HG03103 (cell line): ENCODE data around the gene EPN2.
"Not testable (repeated sequence)": the region's sequence is repeated elsewhere in the genome, so short reads cannot be mapped to it uniquely, and the experiment has no call there.

ENCODE experiments used
- ATAC-seq: cut with Tn5 transposase; IDR thresholded peaks from one replicate; pipeline ENCODE4 v1.9.1; 2021; ENCODE audit warnings: low read depth; ENCODE audit not compliant: unreplicated experiment

EPN2 gene

GRCh38 chr17:19237139-19237388 is at the start of gene EPN2:
Gene EPN2 (plus strand): TSS chr17:19237366. CDS start chr17:19283120, 45,754 bp downstream.
- not testable (repeated sequence) for ATAC-seq

DNA sequence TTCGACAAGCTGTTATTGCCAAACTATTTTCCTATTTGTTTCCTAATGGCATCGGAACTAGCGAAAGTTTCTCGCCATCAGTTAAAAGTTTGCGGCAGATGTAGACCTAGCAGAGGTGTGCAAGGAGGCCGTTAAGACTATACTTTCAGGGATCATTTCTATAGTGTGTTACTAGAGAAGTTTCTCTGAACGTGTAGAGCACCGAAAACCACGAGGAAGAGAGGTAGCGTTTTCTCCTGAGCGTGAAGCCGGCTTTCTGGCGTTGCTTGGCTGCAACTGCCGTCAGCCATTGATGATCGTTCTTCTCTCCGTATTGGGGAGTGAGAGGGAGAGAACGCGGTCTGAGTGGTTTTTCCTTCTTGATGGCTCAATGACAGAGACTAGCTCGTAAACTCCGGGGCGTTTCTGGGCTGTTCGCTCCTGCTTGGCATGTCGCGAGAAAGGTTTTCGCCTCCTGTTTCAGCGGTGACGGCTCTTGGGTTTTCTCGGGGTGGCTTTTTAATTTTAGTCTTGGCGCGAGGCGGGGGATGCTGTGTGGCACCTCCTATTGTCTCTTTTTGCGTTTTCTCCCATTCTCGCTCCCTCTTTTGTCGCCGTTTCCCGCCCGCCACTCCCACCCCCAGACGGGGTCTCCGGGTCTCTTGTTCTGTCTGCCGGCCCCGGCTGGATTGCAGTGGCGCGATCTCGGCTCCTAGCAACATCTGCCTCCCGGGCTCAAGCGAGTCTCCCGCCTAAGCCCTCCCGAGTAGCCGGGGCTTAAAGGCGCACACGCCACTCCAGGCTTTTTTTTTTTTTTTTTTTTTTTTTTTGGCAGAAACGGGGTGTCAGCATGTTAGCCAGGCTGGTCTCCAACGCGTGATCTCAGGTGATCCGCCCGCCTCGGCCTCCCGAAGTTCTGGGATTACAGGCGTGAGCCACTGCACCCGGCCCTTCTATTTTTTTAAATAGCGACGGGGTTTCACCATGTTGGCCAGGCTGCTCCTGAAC is 49.0 kb upstream of the EPN2 start:
- not testable (repeated sequence) for ATAC-seq

GRCh38 chr17:19188870-19189708 is 48.1 kb upstream of the EPN2 start:
- ATAC-seq = not testable (repeated sequence)

DNA sequence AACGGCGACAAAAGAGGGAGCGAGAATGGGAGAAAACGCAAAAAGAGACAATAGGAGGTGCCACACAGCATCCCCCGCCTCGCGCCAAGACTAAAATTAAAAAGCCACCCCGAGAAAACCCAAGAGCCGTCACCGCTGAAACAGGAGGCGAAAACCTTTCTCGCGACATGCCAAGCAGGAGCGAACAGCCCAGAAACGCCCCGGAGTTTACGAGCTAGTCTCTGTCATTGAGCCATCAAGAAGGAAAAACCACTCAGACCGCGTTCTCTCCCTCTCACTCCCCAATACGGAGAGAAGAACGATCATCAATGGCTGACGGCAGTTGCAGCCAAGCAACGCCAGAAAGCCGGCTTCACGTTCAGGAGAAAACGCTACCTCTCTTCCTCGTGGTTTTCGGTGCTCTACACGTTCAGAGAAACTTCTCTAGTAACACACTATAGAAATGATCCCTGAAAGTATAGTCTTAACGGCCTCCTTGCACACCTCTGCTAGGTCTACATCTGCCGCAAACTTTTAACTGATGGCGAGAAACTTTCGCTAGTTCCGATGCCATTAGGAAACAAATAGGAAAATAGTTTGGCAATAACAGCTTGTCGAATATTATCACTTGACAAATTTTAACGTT is 47.3 kb upstream of the EPN2 start:
- ATAC-seq = not testable (repeated sequence)

- peak; percentile 61 for ATAC-seq
Observed at GRCh38 chr17:19196382-19197204, 40.6 kb upstream of the EPN2 start.

DNA sequence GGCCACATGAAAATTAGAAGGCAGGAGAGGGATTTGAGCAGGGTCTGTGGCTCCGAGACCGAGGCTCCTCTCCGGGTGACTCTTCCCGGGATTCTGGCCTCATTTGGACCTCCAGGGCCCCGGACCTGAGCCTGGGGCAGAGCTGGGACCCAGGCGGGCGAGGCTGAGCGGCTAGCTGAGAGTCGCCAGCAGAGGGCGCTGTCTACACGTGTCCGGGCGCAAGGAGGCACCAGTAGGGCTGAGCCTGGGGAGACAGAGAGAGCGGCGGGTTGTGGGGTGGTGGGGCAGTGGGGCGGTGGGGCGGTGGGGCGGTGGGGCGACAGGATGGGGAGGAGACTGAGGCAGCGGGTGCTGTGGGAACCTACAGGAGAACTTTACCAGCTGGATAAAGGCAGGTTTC is 34.7 kb upstream of the EPN2 start:
- ATAC-seq = not testable (repeated sequence)

DNA sequence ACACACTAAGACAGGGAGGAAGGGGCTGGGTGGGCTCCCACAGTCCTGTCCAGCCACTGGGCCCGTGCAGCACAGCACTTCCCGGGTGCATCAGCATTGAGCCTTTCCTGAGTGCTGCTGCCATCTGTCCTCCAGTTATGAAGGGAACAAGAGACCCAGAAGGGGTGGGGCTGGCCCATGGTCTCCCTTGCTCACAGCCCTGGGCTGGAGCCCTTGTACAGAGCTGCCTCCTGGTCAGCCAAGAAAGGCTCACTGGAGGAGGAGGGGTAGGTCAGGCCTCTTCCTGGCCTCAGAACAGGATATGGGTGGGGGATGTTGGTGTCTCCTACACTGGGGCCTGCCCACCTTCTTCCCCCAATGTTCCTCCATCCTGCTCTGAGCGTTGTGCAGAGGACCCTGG is 33.7 kb upstream of the EPN2 start:
- ATAC-seq = not testable (repeated sequence)

DNA sequence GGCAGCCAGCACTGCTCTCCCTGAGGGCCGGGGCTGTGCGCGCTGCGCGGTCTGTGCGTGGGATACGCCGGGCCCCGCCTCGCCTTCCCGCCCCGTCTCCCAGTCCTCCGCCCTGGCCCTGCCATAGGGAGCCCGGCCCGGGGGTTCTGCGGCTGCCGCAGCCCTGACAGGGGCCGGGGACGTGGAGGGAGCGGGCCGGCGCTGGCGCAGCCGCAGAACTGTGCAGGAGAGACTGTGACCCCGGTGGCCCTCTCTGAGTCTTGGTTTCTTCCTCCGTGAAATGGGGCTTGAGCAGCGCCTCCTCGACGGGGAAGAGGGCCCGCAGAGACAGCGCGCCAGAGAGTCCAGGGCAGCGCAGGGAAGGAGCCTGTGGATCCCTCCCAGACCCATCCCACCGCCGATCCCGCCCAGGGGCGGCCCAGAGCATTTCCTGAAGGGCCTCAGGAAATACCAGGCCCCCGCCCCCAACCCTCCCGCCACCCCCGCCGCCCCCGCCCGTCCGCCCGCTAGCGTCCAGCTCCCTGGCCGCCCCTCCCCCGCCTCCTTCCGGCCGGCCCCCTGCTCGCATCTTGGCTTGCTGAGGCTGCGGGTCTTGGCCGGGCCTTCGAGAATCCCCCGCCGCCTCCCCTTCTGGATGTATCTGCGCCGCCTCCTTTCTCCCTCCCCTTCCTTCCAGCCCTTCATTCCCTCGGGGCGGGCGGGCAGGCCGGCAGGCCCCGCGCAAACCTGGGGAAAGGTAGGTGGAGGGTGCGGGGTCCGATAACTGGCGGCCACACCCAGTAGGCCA is 21.9 kb upstream of the EPN2 start:
- ATAC-seq = not testable (repeated sequence)

- not testable (repeated sequence) for ATAC-seq
Observed at GRCh38 chr17:19216148-19216926, 20.8 kb upstream of the EPN2 start.

GRCh38 chr17:19218914-19219313 is 18.3 kb upstream of the EPN2 start:
- not testable (repeated sequence) for ATAC-seq

DNA sequence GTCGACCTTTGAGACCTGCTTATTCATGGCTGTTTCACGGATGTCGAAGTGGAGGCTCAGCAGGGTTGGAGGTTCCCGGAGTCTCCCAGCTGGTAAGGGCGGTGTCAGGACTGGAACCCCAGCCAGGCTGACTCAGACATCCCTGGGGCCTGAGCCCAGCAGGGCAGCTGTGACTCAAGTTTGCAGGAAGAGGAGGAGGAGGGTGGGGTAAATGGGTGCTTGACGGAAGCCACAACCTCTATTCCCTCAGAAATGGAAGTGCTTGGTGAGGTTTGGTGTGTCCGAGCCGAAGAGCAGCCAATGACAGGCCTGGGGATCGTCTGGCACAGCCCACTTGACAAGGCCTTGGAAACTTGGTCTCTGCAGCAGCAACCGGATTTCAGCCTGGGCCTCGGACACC is 17.8 kb upstream of the EPN2 start:
- not testable (repeated sequence) for ATAC-seq

- not testable (repeated sequence) for ATAC-seq
Observed at GRCh38 chr17:19220195-19220594, 17.0 kb upstream of the EPN2 start.

DNA sequence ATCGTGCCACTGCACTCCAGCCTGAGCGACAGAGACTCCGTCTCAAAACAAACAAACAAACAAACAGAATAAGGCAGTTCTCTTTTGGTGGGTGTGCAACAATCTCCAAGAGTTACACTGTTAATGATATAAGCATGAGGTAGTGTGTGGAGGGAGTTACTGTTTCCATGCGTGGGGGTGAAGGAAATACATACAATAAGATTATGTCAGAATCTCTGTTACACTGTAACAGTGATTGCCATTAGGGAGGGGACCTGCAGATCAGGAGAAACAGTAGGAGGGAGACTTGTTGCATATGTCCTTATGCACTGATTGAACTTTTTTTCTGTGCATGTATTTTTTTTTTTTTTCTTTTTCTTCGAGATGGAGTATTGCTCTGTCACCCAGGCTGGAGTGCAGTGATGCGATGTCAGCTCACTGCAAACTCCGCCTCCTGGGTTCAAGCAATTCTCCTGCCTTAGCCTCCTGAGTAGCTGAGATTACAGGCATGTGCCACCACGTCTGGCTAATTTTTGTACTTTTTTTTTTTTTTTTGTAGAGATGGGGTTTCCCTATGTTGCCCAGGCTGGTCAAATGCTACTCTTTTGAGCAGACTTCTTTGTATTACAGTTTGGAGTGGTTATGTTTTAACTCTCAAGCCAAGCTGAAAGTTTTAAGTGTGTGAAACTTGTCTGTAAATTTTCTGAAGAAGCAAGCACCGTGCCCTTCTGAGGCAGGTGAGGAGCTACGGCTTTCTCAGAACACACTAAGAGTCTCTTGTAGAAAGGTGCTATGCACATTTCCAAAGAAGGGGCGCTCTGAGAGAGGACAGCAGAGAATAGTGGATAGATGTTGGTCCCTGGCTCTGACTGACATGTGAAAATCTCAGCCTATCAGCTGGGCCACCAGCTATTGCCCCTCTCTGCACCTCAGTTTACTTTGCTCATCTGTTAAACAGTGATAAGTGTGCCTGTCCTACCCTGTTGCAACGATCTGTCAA is 10.3 kb upstream of the EPN2 start:
- ATAC-seq = not testable (repeated sequence)

DNA sequence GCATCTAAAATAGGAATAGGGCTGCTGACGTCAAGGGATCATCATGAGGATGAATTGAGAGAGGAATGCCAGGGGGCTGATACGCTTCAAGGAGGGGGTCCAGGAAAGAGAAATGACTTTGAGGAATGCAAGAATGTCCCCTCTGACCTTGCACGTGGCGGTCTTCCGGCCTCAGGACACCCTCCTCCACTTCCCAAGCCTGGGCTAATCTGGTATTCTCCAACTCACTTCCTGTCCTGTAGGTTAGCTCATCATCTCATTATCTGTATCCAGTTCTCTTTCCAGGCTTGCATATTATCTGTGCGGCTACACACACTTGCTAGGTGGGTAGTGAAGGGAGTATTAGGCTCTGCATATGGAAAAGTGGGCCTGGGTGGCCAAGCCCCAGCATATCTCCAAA is 2.5 kb upstream of the EPN2 start:
- not testable (repeated sequence) for ATAC-seq

DNA sequence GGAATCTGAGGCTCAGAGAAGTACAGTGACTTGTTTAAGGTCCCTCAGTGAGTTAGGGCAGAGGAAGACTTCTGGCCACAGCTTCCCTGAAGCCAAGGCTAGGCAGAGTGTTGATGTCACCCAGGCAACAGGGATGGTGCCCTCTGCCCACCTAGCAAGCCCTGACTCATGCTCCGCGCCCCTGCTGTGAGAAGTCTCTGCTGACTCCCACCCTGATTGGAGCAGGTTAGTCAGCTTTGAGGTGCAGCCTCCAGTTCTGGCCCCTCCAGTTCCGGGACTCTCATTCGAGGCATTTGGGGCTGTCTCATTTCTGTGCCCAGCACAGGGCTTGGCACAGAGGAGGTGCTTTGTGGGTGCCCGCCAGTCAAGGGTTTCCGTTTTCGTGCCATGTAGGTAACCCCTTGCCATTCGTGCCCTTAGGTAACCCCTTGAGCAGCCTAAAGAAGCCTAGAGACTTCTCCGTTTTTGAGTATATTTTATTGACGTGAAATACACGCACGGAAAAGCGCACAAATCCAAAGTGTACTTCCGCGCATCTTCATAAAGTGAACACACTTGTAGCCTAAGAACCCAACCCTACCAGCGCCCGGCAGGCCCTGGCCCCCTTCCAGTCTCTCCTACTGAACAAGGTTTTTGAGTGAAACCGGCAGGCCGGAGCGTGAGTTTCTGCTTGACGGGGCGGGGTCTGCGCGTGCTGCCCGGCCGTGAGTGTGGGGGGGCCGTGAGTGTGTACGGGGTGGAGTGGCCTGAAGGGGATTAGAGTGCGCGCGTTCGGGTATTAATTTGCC is 621 bp upstream of the EPN2 start:
- not testable (repeated sequence) for ATAC-seq

DNA sequence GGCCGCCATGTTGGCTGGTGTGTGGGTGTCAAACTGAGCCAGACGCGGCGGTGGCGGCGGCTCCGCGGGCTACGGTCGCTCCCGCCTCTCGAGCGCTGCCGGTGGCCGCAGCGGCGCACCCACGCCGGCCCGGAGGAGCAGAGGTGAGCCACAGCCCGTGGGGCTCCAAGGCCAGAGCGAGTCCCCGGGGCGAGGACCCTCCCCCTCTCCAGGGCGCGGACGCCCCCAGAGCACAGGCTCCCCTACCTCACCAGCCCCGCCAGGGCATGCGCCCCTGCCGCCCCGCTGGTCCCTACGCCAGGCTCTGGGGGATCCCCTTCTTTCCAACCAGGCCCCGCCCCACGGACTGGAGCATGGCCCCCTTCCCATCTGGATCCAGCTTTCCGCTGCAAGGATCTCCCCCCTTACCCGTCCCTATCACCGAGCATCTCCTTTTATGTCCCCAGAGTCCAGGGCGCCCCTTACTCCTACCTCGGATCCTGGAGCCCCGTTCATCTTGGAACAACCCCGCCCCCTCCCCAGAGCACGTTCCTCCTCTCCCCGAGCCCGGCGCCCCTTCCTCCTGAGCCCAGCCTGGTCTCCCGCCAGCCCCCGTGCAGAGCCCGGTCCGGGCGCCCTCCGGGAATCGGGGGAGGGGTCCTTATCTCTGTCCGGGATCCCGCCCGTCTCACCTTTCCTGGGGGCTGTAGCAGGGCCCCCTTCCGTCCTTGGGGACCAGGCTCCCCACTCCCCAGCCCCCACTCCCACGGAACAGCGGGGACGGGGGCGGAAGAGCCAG is 412 bp downstream of the EPN2 start:
- no peak for ATAC-seq
